NCI-H748 treated with DMSO at 0.1 percent for 48 hours (cell line): Measurements from ENCODE around the gene GNB2.
"Not testable (repeated sequence)": the region's sequence is repeated elsewhere in the genome, so short reads cannot be mapped to it uniquely, and the experiment has no call there.

Experiments
- DNase-seq: peaks from one replicate; lab custom pipeline; 2025; lab: John Stamatoyannopoulos, UW

GNB2 gene

DNA sequence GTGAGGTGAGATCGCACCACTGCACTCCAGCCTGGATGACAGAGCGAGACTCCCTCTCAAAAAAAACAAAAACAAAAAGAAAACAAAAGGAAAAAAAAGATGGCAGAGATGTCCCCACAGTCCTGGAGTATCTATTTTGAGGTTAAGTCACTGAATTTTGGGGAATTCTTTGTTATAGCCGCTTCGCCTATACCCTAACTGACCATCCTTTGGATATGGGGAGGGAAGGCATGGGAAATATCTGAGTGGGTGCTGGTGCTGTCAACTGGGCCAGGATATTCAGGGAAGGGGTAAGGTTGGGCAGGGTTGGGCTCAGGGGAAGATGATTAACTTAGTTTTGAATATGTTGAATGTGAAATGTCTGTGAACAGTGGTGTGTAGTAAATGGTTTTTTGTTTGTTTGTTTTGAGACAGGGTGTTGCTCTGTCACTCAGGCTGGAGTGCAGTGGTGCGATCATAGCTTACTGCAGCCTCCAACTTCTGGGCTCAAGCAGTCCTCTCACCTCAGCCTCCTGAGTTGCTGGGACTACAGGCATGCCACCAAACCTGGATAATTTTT is 8.3 kb upstream of the GNB2 start:
- no peak for DNase-seq

DNA sequence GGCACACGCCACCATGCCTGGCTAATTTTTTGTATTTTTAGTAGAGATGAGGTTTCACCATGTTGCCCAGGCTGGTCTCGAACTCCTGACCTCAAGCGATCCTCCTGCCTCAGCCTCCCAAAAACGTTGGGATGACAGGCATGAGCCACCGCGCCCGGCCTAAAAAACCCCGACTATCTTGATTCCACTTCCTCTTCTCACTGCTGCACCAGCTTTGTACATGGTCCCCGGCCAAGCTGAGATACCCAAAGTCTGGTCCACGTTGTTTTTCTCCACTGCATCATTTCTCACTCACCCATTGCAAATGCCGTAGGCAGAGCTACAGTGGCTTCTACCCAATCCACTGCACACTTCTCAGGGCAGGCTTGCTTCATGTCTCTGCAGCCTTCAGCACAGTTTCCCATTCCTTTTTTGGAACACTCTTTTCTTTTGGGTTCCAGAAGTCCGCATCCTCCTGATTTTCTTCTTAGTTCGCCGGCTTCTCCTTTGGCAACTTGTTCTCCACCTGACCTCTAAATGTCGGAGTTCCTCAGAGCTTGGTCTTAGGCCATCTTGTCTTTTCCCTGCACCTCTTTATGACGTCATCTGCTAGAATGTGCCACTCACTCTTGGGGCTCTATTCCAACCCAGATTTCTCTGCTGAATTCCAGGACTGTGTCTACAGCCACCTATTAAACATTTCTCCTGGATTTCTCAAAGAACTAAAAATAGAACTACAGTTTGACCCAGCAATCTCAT is 6.0 kb upstream of the GNB2 start:
- no peak for DNase-seq

DNA sequence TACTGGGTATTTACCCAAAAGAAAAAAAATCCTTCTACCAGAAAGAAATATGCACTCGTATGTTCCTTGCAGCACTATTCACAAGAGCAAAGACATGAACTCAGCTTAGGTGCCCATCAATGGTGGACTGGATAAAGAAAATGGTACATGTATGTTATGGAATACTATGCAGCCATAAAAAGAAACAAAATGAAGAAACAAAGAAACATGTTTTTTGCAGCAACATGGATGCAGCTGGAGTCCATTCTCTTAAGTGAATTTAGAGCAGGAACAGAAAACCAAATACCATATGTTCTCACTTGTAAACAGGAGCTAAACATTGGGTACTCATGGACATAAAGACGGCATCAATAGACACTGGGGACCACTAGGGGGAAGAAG is 5.5 kb upstream of the GNB2 start:
- no peak for DNase-seq

DNA sequence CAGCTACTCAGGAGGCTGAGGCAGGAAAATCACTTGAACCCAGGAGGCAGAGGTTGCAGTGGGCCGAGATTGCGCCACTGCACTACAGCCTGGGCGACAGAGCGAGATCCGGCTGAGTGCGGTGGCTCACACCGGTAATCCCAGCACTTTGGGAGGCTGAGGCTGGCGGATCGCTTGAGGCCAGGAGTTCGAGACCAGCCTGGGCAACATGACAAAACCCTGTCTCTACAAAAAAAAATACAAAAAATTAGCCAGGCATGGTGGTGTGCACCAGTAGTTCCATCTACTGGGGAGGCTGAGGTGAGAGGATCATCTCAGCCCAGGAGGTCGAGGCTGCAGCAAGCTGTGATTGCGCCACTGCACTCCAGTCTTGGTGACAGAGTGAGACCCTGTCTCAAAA is 4.4 kb upstream of the GNB2 start:
- DNase-seq = not testable (repeated sequence)

DNA sequence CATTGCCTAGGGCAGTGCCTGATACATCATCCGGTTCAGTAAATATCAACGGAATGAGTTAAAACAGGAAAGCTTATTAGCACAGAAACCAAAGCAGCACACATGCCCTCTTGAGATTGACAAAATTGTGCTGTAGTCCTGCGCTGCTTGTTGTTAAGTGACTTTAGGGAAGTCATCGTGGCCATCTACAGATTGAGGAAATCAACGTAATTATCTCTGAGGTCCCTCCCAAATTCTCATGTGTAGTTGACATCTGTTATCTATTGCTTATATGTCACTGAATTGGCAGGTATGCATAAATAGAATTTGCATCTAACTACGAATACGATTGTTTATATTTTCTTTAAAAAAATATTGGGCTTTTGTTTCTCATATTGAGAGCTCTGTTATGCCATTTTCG is 3.5 kb upstream of the GNB2 start:
- no peak for DNase-seq

DNA sequence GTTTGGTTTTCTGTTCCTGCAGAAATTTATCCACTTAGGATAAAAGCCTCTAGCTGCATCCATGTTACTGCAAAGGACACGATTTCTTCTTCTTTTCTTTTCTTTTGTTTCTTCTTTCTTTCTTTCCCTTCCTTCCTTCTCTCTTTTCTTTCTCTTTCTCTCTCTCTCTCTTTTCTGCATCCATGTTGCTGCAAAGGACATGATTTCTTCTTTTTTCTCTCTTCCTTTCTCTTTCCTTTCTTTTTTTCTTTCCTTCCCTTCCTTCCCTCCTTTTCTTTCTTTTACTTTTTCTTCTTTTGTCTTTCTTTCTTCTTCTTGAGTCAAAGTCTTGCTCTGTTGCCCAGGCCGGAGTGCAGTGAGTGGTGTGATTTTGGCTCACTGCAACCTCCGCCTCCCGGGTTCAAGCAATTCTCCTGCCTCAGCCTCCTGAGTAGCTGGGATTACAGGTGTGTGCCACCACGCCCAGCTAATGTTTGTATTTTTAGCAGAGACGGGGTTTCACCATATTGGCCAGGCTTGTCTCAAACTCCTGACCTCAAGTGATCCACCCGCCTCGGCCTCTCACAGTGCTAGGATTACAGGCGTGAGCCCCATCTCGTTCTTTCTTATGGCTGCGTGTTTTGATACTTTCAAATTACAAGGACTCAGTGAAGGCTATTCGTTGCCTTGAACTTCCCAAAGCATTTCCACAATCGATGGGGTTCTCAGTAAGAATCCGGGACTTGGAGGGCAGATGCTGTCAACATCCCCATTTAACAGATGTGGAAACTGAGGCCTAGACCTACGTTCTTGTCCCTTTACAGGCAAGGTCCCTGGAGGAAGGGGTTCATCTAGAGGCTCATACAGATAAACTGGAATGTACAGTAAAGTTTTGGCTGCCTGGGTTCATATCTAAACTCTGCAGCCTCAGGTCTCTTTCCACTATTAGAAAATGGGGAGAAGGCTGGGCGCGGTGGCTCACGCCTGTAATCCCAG is 1.9 kb upstream of the GNB2 start:
- no peak for DNase-seq

DNA sequence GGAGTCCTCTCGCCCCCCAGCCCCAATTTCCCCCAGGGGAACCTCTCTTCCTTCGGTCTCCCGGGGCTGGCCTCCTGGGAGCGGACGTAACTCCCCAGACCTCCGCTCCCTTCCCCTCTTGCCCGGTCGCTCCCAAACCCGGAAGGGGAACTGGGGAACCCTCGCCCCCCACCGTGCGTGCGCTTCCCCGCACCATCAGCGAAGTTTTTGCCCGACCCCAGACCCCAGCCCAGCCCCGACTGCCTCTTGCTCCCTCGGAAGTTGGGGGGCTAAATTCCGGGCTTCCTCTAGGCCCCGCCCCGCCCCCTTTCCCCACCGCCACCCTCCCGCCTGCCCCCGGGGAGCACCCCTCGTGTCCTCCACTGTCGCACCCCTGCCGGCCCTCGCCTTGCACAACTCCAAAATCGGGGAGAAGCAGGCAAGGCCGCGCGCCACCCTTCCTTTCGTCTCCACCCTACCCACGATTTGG is 436 bp downstream of the GNB2 start:
- no peak for DNase-seq

DNA sequence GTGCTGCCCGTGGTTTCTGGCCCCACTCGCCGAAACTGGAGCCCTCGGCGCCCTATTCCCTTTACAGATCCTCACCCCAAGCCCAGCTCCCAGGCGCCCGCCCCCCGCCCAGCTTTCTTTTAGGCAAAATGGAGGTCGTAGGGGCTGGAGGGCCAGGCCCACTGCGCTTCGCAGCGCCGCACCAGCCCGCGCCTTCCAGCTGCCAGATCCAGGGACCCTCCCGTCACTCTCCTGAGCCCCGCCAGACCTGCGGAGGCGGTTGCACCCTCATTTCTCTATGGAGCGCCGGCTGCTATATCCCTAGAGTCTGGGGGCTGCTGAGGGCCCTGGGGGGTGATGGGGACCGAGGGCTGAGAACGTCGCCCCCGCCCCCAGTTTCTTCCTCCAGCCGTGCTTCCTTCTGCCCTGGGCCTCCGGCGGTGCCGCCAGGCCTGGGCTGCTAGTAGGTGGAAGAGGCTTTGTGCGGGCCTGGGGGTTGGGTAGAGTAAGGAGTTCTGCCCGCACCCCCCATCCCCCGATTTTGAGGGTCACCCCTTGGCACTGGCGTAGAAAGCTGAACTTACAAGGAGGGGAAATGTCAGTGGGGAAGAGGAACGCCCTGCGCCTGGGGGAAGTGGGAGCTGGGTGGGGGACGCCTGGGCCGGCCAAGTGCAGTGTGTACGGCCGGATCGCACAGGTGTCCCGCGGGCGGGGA is 1.0 kb downstream of the GNB2 start:
- DNase-seq = no peak

DNA sequence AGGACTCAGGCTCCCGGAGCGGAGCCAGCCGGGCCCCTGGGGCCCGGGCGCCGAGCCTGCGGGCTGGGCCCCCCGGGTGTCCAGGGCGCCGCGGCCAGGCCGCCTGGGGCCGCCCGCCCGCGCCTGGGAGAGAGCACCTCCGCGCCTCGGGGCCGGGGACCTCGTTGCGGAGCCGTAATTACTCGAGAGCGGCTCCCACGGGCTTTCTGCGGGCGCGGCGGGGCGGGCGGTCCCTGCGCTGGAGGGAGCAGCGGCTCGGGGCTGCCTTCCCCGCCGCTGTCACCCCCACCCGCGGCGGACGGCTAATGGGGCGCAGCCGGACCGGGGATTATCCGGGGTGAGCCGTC is 1.5 kb downstream of the GNB2 start:
- no peak for DNase-seq

DNA sequence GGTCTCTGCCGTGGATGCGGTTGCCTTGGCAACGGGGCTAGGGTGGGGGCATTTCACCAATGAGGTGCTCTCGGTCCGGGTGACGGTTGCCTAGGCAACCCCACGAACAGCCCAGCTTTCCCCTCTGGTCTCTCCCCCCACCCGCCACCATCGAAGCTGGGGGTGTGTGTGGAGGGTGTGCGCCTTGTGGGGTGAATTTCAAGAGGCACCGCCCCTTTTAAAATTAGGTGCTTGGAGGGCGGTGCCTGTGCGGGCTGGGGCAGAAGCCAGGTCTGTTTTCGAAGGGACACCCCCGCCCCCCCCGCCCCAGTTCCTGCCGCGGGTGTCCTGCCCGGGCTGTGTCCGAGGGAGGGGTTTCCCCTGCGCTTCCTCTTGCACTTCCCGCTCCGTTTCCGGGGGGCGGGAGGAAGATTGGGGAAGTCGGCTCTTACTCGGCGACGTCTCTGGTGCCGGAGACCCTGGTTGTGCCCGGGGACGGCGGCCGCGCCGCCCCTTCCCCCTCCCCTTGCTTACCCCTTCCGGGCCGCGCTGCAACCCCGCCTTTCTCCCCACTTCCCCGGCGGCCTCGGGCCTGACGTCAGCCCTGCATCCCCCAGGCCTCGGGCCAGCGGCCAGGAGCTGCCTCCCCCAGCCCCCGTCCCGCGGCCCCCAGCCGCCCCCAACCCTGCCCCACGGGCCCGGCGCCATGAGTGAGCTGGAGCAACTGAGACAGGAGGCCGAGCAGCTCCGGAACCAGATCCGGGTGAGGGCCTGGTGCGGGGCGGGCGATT is 2.2 kb downstream of the GNB2 start:
- peak; percentile 66 for DNase-seq

DNA sequence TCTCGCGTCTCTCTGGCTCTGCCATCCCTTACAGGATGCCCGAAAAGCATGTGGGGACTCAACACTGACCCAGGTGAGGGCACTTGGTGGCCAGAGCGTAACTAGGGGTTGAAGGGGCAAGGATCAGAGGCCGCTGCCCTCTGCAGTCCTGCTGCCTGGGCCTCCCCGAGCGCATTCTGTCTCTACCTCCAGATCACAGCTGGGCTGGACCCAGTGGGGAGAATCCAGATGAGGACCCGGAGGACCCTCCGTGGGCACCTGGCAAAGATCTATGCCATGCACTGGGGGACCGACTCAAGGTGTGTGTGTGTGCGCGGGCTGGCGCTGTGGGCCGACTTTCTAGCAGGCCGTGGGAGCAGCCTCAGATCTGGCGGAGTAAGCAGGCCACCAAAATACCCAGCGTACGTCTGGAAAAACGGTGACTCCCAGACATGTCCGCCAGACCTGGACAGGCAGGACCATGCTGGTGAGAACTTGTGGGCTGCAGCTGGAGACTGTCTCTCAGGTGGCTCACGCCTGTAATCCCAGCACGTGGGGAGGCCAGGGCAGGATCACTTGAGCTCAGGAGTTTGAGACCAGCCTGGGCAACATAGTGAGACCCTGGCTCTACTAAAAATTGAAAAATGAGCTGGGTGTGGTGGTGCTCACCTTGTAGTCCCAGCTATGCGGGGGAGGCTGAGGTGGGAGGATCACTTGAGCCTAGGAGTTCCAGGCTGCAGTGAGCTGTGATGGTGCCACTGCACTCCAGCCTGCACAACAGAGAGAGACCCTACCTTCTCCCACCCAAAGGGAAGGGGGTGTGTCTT is 3.2 kb downstream of the GNB2 start:
- DNase-seq = no peak

DNA sequence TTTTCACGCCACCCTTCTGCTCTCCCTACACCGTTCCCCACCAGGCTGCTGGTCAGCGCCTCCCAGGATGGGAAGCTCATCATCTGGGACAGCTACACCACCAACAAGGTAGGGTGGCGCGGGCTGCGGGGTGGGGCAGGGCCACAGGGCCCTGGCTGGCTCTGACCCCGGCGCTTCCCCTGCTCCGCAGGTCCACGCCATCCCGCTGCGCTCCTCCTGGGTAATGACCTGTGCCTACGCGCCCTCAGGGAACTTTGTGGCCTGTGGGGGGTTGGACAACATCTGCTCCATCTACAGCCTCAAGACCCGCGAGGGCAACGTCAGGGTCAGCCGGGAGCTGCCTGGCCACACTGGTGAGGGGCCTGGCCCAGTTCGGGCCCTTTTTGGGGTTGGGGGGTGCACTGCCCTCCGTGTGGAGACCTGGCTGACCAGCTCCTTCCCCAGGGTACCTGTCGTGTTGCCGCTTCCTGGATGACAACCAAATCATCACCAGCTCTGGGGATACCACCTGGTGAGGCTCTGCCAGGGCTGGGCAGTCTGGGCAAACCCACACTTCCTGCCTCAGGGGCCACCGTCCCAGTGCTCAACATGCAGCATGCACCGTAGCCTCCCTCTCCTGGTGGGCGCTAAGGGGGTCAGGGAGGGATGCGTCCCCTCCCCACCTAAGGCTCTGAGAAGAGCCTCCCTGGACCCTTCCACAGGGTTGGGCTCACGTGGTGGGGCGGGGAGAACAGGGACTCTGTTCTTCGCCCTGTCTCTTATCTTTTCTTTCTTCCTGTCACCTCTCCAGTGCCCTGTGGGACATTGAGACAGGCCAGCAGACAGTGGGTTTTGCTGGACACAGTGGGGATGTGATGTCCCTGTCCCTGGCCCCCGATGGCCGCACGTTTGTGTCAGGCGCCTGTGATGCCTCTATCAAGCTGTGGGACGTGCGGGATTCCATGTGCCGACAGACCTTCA is 4.0 kb downstream of the GNB2 start:
- DNase-seq = no peak

DNA sequence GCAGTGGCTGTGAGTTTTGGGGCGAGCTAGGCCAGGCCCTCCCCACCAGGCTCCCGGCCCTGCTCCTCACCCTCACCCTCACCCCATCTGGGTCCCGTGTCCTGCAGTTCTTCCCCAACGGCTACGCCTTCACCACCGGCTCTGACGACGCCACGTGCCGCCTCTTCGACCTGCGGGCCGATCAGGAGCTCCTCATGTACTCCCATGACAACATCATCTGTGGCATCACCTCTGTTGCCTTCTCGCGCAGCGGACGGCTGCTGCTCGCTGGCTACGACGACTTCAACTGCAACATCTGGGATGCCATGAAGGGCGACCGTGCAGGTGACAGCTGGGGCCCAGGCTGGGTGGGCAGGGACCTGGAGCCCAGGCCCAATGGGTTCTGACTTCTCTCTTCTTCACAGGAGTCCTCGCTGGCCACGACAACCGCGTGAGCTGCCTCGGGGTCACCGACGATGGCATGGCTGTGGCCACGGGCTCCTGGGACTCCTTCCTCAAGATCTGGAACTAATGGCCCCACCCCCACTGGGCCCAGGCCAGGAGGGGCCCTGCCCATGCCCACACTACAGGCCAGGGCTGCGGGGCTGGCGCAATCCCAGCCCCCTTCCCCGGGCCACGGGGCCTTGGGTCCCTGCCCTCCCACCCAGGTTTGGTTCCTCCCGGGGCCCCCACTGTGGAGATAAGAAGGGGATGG is 4.9 kb downstream of the GNB2 start:
- no peak for DNase-seq

DNA sequence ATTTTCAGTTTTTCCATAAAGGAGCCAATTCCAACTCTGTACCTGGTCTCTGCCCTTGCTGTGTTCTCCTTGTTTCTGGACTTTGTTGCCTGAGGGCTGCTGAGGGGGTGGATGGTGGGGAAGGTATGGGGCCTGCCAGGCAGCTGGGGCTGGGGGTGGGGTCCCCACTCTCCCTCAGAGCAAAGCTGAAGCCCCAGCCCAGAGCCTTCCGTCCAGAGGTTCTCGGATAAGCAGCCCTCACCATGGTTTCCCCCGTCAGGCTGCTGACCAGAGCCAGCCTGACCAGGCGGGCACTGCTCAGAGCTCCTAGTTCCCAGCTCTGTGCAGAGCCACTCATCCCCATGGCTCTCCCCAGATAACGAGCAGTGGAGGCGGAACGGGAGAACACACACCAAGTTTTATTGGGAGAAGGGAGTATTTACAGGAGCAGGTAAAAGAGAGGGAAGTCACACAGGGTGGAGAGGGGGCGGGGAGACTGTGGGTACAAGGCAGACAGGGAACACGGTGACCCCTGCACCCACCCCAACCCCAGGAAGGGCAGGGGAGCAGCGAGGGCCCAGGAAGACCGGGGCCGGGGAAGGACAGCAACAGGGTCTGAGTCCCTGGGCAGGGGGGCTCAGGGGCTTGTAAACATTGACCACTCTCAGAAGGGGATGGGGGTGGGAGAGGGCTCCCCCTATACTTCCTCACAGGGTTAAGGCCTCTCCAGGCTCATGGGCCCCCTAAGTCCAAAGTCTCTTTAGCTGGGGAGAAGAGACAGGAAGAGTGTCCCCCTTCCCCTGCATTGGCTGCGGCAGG is 5.8 kb downstream of the GNB2 start:
- DNase-seq = no peak

DNA sequence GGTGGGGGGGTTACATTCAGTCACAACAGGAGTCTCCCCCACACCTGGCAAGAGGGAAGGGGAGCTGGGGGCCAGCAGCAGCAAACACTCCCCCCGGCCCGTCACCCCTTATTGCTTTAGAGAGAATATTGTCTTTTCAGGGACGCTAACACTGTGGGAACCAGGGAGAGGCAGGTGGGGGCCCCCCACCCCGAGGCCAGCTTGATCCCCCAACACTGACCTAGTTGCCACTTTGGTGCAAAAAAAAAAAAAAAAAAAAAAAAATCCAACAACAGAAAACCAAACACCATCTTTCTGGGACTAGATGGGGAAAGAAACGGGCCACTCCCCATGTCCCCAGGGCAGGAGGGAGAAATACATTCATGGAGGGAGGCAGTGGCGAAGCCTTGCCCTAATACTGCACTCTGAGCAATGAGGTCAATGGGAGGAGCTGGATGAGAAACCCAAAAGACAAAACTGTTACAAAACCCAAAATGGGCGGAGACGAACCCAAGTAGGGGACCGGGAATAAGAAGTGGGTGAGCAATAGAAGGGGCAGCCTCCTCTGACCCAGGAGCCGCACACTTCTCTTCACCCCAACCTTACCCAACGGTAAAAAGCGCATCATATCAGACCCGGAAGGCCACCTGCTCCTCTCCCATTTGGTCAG is 6.5 kb downstream of the GNB2 start:
- no peak for DNase-seq

DNA sequence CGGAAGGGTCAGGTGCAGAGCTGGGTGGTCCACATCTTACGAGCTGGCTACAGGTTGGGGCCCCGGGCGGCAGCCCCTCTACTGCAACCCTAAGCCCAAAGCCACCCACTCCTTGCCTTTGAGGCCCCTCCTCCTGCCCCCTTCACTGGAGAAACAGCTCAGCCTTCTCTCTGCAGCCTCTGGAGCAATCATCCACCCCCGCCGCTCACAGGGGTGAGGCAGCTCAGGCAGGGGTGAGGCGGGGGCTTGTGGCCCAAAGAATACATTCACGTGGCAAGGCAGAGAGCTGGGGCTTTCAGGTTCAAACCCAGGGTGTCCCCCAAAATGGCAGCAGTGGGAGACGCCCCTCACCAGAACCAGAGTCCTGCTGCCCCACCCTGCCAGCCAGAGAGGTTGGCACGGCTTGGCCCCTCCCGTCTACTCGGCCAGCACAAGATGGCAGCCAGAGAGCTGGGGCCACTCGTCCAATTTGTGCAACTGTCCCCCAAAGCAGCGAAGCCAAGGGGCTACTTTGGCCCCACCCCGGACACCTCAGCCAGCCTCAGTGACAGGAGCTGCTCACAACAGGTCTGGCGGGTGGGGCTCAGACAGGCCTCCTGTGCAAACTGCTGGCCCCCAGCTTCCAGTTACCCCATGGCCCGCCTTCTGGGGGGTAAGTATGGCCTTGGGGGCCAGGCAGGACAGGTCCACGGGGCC is 7.2 kb downstream of the GNB2 start:
- DNase-seq = no peak
